Activated CD4-positive, alpha-beta T cell treated with anti-CD3 and anti-CD28 coated beads for 1 hour (primary cell): Measurements from ENCODE around the gene DLGAP4.

Experiments
- DNase-seq: peaks from one replicate; pipeline ENCODE4 v3.0.0-alpha.2; 2020

The DLGAP4 gene

GRCh38 chr20:36334281-36335205, 28.4 kb downstream of the DLGAP4 start:
- DNase-seq = no peak

GRCh38 chr20:36335206-36335870, 29.2 kb downstream of the DLGAP4 start:
- no peak for DNase-seq

DNA sequence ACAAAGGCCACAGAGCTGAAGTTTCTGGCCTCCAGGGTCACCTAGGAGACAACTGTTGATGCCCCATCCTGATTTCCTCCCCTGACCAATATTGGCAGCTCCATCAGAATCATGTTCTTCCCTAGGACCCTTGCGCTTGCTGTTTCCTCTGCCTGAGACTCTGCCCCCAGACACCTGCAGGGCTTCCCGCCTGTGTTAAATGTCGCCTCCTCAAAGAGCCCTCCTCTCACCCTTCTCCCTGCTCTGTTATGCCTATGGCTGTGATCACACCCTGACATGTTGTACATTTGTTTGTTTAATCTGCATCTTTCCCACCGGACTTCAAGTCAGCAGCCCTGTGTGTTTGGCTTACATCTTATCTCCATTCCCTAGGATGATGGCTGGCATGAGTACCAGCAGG, 30.1 kb downstream of the DLGAP4 start:
- no peak for DNase-seq

DNA sequence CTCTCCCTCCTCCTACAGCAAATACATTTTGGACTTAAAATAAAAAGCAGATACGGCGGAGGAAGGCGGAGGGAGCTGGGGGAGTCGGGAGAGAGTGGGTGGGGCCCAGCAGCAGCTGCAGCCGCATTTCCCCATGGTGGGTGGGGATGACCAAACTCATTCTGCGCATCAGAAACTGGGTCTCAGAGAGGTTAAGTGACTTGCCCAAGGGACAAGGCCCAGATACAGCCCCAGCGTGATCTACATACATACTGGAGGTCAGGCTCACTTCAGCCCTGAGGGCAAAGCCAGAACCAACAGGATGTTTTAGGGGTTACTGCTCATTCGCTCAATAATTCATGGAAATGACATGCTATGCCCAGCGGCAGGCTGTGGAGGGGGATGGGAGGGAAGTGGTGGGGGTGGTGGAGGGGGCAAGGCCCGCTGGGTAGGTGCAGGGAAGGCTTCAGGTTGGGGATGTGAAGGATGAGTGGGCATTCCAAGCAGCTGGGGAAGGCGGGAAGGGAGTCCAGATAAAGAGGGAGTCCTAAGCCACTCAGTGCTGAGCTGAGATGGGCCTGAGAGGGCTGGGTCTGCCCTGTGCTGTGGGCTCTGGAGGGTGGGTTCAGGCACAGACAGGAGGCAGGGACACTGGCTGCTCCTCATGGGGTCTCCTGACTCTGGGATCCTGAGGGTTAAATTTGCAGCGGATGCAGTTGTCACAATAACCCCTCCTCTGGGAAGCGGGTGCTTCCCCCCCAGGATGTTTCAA, 31.0 kb downstream of the DLGAP4 start:
- no peak for DNase-seq

DNA sequence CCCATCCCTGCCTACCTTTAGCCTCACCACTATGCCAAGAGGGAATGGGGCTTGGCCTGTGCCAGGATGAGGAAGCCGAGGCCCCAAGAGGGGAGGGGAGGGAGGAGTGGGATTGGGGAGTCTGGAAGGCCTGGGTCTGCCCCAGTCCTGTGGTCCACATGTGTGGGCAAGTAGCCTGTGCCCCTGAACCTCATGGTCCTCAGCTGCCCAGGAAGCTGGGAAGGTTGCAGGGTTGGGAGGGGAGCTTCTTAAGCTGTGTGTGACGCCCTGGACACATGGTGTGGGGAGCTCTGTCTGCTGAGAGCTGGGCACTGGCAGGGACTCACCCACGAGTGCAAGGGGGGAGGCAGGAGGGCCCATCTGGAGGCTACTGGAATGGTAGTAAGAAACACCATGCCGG, 31.7 kb downstream of the DLGAP4 start:
- DNase-seq = no peak

DNA sequence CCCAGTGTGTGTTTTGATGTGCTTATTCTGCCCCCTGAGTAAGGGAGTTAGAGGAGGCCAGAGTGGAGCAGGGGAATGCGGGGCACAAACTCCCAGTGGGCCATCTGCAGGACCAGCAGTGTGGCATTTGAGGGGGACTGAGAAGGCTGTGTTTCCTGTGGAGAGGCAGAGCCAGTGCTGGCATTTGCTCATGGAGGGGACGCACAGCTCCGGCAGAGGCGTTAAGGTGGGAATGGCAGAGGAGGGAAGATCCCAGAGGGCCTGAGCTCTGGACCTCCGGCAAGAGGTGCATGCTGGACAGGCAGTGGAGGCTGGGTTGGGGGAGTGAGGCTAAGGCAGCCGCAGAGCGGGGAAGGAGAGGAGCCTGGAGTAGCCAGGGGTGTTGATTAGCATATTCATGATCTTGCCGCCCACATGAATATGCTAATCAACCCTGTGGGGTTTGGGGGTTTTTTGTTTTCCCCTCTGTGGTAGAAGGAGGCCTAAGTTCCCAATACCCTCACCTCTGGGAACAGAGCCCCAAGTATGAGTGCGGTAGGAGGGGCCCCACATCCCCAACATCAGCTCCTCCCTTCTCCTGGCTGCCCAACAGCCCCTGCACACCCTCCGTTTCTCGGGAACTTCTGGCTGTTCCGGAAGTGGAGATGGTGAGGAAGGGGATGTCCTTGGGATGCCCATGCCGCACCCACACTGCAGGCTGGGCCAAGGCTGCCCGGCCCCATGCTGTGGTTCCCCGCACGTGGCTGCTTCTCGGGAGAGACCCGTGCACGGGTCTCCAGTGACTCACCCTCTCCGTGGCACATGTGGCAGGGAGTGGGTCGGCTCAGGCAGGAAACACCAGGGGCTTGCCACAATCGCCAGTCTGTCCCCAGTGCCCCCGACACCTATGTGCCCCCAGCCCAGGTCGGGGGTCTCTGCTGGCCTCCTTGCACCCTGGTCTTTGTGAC, 33.8 kb downstream of the DLGAP4 start:
- no peak for DNase-seq

DNA sequence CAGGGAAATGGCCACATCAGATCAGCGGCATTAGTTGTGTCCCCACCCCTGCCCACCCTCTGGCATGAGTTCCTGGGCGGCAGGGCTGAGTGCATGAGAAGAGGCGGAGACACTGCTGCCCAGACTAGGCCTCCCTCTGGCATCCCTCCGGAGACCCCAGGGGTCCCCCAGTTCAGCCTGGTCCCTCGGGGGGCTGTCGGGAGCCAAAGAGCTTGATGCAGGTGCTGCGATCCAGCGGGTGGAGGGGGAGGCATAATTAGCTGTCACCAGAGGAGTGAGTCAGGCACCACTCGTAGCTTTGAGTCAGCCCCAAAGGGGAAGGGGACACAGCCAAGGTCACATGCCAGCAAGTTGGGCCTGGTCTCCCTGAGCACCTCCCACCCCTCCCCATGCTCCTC, 34.5 kb downstream of the DLGAP4 start:
- DNase-seq = no peak

GRCh38 chr20:36341331-36342020, 35.3 kb downstream of the DLGAP4 start:
- no peak for DNase-seq

- no peak for DNase-seq
Observed at GRCh38 chr20:36342331-36343120, 36.4 kb downstream of the DLGAP4 start.

- no peak for DNase-seq
Observed at GRCh38 chr20:36343641-36344040, 37.5 kb downstream of the DLGAP4 start.

DNA sequence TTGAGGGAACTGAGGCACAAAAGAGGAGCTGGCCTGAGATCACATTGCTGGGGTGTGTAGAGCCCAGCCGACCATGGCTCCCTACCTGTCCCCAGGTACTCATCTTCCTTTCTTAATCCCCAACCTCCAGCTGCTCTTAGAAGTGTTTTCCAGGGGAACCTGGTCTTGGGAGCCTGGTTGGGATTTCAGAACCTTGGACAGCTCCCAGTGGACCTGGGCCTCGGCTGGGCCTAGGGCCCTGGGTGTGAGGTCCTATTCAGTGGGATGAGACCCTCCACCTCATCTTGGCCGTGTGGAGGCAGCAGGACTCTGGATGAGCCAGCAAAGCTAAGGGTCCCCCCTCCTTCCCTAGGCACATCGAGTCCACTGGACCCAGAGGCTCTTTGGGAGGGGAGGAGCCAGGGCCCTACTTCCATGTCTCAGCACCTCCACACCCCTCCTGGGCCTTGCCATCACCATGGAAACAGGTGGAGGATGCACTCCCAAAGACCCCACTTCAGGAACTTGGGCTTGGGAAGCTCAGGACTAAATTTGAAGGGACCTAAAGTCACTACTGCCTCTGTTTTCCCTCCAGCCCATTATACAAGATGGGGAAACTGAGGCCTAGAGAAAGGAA, 38.5 kb downstream of the DLGAP4 start:
- no peak for DNase-seq

- no peak for DNase-seq
Observed at GRCh38 chr20:36346256-36346655, 40.1 kb downstream of the DLGAP4 start.

GRCh38 chr20:36349384-36350170, 43.4 kb downstream of the DLGAP4 start:
- no peak for DNase-seq

GRCh38 chr20:36350439-36350838, 44.3 kb downstream of the DLGAP4 start:
- no peak for DNase-seq

GRCh38 chr20:36351937-36352336, 45.8 kb downstream of the DLGAP4 start:
- DNase-seq = no peak

DNA sequence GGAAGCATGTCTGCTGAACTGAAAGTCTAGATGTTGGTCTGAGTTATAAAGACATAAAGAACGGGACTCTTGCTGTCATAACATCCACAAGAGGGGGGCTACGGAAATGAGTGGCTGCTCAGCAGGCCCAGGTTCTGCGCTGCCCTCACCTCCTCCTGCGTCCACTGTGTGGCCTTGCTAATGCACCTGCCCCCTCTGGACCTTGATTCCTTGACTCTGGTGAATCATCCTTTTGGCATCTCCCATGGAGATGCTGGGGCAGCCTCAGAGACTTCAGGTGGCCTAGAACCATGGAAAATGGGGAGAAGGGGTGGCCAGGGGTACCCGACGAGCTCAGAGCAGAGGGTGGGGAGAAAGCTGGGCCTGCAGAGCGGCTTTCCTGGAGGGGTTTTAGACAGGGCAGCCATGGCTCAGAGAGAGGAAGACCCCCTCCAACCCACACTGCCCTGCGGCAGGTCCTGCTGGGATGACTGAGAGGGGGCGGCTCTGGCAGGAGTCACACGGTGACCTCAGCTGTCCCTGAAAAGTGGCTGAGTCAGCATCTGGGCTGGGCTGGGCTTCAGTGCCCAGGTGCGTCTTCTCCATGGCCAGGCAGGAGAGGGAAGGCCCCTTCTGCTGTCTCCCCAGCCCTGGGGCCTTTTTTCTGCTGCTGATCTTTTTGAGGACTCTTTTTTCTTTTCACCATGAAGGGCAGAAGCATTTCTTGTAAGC, 46.9 kb downstream of the DLGAP4 start:
- no peak for DNase-seq

DNA sequence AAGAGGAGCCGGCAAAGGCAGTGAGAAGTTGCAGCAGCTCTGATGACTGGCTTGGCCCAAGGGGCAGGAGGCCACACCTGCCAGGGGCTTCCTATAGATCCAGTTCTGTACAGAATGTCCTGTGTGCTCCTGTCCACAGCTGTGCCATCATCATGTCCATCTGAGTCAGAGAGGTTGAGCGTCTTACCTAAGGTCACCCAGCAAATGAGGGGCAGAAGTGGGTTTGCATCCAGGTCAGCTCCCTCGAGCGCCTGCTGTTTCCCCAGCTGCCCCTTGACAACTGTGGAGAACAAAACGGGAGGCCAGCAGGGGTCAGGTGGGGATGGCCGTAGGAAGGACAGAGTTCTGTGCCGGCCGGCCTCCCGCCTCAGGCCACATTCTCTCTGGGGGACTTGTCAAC, 47.6 kb downstream of the DLGAP4 start:
- no peak for DNase-seq

GRCh38 chr20:36355469-36356171, 49.5 kb downstream of the DLGAP4 start:
- DNase-seq = no peak
